B cell (primary cell): Measurements from ENCODE around the gene ACKR2.

Experiments
- EZH2 ChIP-seq: IDR thresholded peaks from 2 replicates; pipeline ENCODE4 v1.6.1; 2012; ENCODE audit warnings: borderline replicate concordance, low read depth, mild to moderate bottlenecking, moderate library complexity, low read length; ENCODE audit not compliant: insufficient read depth, poor library complexity, severe bottlenecking
- TF ChIP-seq, protein P1 (sequence below): fragments of 200-600 bp; IDR thresholded peaks from one replicate; pipeline ENCODE4 v1.8.0; 2022; ENCODE audit warnings: antibody characterized with exemption, mild to moderate bottlenecking

- TF ChIP-seq, protein P1, sequence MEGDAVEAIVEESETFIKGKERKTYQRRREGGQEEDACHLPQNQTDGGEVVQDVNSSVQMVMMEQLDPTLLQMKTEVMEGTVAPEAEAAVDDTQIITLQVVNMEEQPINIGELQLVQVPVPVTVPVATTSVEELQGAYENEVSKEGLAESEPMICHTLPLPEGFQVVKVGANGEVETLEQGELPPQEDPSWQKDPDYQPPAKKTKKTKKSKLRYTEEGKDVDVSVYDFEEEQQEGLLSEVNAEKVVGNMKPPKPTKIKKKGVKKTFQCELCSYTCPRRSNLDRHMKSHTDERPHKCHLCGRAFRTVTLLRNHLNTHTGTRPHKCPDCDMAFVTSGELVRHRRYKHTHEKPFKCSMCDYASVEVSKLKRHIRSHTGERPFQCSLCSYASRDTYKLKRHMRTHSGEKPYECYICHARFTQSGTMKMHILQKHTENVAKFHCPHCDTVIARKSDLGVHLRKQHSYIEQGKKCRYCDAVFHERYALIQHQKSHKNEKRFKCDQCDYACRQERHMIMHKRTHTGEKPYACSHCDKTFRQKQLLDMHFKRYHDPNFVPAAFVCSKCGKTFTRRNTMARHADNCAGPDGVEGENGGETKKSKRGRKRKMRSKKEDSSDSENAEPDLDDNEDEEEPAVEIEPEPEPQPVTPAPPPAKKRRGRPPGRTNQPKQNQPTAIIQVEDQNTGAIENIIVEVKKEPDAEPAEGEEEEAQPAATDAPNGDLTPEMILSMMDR, result no peak
- no peak for TF ChIP-seq EZH2
Measured at GRCh38 chr3:42822828-42823227, 13.6 kb downstream of the ACKR2 start.
